Measurements from ENCODE around the gene FOXQ1. TPM values are rescaled to one million over a fixed set of nuclear protein-coding genes. Genes with fewer than 3 reads are reported as not detected.

Gene FOXQ1
- total RNA-seq, 1 donor from 2014 or later = 0.21 TPM

- no peaks in the 10 kb centered on the region for H3K36me3 ChIP-seq
- no peaks in the 10 kb centered on the region for H3K9me3 ChIP-seq
- intact Hi-C loops (cut with DNase I) = no loop called here
- no peak for DNase-seq (ENCODE audit: low spot score in 2 of 2)
- no peaks in the 10 kb centered on the region for H3K27me3 ChIP-seq
- no peak overlapping the region for H3K27ac ChIP-seq
- no peak overlapping the region for H3K4me3 ChIP-seq
- no peak for TF ChIP-seq CTCF (IDR thresholded peaks at IDR 0.05)
- H3K4me1 ChIP-seq = no peaks in the 10 kb centered on the region
Measured at GRCh38 chr6:1285556-1285955, 26.3 kb upstream of the FOXQ1 start.

GRCh38 chr6:1285956-1286355 is 25.9 kb upstream of the FOXQ1 start:
- Histone ChIP-seq H3K9me3 (no peaks in the 10 kb centered on the region), H3K4me1 (no peaks in the 10 kb centered on the region), H3K4me3 (no peak overlapping the region), H3K27me3 (no peaks in the 10 kb centered on the region), H3K27ac (no peak overlapping the region), H3K36me3 (no peaks in the 10 kb centered on the region)
- TF ChIP-seq CTCF (IDR thresholded peaks at IDR 0.05) = no peak
- DNase-seq (ENCODE audit: low spot score in 2 of 2) = no peak
- intact Hi-C loops (cut with DNase I) = no loop called here

GRCh38 chr6:1287103-1287591 is 24.8 kb upstream of the FOXQ1 start:
- H3K27me3 ChIP-seq = no peaks in the 10 kb centered on the region
- H3K4me3 ChIP-seq = no peak overlapping the region
- no peaks in the 10 kb centered on the region for H3K36me3 ChIP-seq
- no peaks in the 10 kb centered on the region for H3K4me1 ChIP-seq
- TF ChIP-seq CTCF (IDR thresholded peaks at IDR 0.05) = no peak
- intact Hi-C loops (cut with DNase I) = no loop called here
- H3K9me3 ChIP-seq = no peaks in the 10 kb centered on the region
- no peak overlapping the region for H3K27ac ChIP-seq
- DNase-seq (ENCODE audit: low spot score in 2 of 2) = no peak

- Histone ChIP-seq H3K4me1 (no peaks in the 10 kb centered on the region), H3K4me3 (no peak overlapping the region), H3K9me3 (no peaks in the 10 kb centered on the region), H3K27me3 (no peaks in the 10 kb centered on the region), H3K27ac (no peak overlapping the region), H3K36me3 (no peaks in the 10 kb centered on the region)
- intact Hi-C loops (cut with DNase I) = no loop called here
- DNase-seq (ENCODE audit: low spot score in 2 of 2) = no peak
- TF ChIP-seq CTCF (IDR thresholded peaks at IDR 0.05) = no peak
Measured at GRCh38 chr6:1290086-1290485, 21.8 kb upstream of the FOXQ1 start.

- no peak for TF ChIP-seq CTCF (IDR thresholded peaks at IDR 0.05)
- Histone ChIP-seq H3K27ac (no peak overlapping the region), H3K36me3 (no peaks in the 10 kb centered on the region), H3K27me3 (no peaks in the 10 kb centered on the region), H3K4me3 (no peak overlapping the region), H3K4me1 (no peaks in the 10 kb centered on the region), H3K9me3 (no peaks in the 10 kb centered on the region)
- DNase-seq (ENCODE audit: low spot score in 2 of 2) = no peak
- intact Hi-C loops (cut with DNase I) = no loop called here
Measured at GRCh38 chr6:1290805-1291204, 21.1 kb upstream of the FOXQ1 start.

- no peaks in the 10 kb centered on the region for H3K27me3 ChIP-seq
- H3K36me3 ChIP-seq = no peaks in the 10 kb centered on the region
- no peak for DNase-seq (ENCODE audit: low spot score in 2 of 2)
- intact Hi-C loops (cut with DNase I) = no loop called here
- H3K27ac ChIP-seq = no peak overlapping the region
- no peaks in the 10 kb centered on the region for H3K9me3 ChIP-seq
- no peaks in the 10 kb centered on the region for H3K4me1 ChIP-seq
- no peak overlapping the region for H3K4me3 ChIP-seq
- no peak for TF ChIP-seq CTCF (IDR thresholded peaks at IDR 0.05)
Measured at GRCh38 chr6:1291381-1291780, 20.5 kb upstream of the FOXQ1 start.
